ENCODE measurements around the gene FRMPD2. TPM values are rescaled to one million over a fixed set of nuclear protein-coding genes. Genes with fewer than 3 reads are reported as not detected.

The FRMPD2 gene
- total RNA-seq, 1 experiment from 2014 or later = 0.44 TPM

DNA sequence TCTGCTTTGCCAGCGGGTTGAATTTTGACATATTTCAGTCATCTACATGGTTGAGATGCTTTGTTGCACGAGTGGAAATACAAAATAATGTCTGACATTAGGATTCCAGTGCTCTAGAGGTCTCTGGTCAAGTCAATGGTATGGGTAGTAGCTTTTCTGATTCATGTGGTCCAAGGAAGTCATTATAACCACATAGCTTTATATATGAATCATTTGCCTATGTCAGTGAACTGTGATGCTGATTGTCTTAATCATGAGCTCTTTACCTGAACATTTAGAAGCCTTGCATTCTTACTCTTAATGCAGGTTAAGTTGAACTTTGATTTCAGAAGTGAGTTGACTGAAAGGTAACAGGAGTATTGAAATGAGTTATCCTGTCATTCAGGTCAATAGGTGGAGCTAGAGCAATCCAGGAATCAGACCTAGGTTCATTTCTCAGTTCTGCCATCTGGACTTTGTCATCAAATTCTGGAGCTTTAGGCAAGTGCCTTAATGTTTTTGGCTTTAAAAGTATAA lies 35.3 kb upstream of the FRMPD2 start:
- no CpG with 5 or more reads among the region's 2 CpGs for WGBS (ENCODE audit: extremely low coverage, insufficient read length, low lambda C conversion rate)
- Histone ChIP-seq H2BK5ac (ENCODE audit: insufficient read length, low read length) (no peak overlapping the region), H3K18ac (ENCODE audit: insufficient read length, low read depth, low read length) (no peak overlapping the region), H3K9me3 (ENCODE audit: control insufficient read depth, low read depth, low read length) (no peaks in the 10 kb centered on the region), H2AK5ac (ENCODE audit: insufficient read length, low read length) (no peak overlapping the region), H2BK120ac (ENCODE audit: low read depth, low read length, poor library complexity, severe bottlenecking) (no peak overlapping the region), H4K8ac (replicated peaks; ENCODE audit: insufficient read length, low read depth, low read length) (no peak overlapping the region), H2AFZ (ENCODE audit: low read length) (no peak overlapping the region), H3K23ac (ENCODE audit: insufficient read length, low read depth, low read length) (no peak overlapping the region), H2BK20ac (ENCODE audit: low read depth, low read length, poor library complexity, severe bottlenecking) (no peak overlapping the region), H3K4me2 (ENCODE audit: insufficient read depth, insufficient read length, low read length) (no peak overlapping the region), H4K91ac (ENCODE audit: insufficient read length, low read depth, low read length) (no peak overlapping the region), H3K14ac (ENCODE audit: insufficient read depth, low read length) (no peak overlapping the region), H3K27ac (ENCODE audit: insufficient read length, low read depth, low read length) (no peak overlapping the region), H3K56ac (ENCODE audit: insufficient read length, low read depth, low read length) (no peak overlapping the region), H3K4ac (ENCODE audit: low read depth, low read length) (no peak overlapping the region), H2BK12ac (ENCODE audit: insufficient read length, low read depth, low read length) (no peak overlapping the region), H3K23me2 (ENCODE audit: insufficient read length, low read depth, low read length, poor library complexity, severe bottlenecking) (no peaks in the 10 kb centered on the region), H4K20me1 (ENCODE audit: control insufficient read depth, insufficient read depth, insufficient read length) (no peaks in the 10 kb centered on the region), H3K79me1 (ENCODE audit: insufficient read depth, low read depth, low read length, poor library complexity, severe bottlenecking) (no peaks in the 10 kb centered on the region), H3K4me1 (ENCODE audit: insufficient read depth, low read length) (no peaks in the 10 kb centered on the region), H2BK15ac (ENCODE audit: low read depth, low read length) (no peak overlapping the region), H3K9ac (ENCODE audit: extremely low read depth, insufficient read length, low read length) (no peak overlapping the region), H3T11ph (ENCODE audit: low read length) (no peak overlapping the region), H3K27me3 (ENCODE audit: insufficient read depth, low read length) (no peaks in the 10 kb centered on the region), H4K5ac (ENCODE audit: insufficient read length, low read depth, low read length) (no peak overlapping the region), H3K79me2 (ENCODE audit: insufficient read depth, low read length) (peaks cover 8% of the 10 kb centered on the region; the same call in 1 of the 2 replicates)
- no peak for DNase-seq
- TF ChIP-seq CTCF (conservative IDR thresholded peaks at IDR 0.05) = peak; percentile 57
- H3K4me3 Mint-ChIP-seq = no peak overlapping the region
- peaks cover 17 to 23% of the 10 kb centered on the region in 2 experiments for H3K4me1 Mint-ChIP-seq
- H3K9me3 Mint-ChIP-seq = no peaks in the 10 kb centered on the region
- H3K27me3 Mint-ChIP-seq (ENCODE audit: low read depth) = peaks cover 10% of the 10 kb centered on the region
- H3K27ac Mint-ChIP-seq = no peak overlapping the region; a peak in 1 of 7 replicates
- peaks cover 0 to 5% (median 3%) of the 10 kb centered on the region in 3 experiments; a peak in 4 of 7 replicates for H3K36me3 Mint-ChIP-seq (ENCODE audit: insufficient read depth in 1 of 3, low read depth in 3 of 3)

Data from H9 (cell line).